Endodermal cell (in vitro differentiated cells): ENCODE results near the gene TUBGCP4. TPM values are rescaled to one million over a fixed set of nuclear protein-coding genes. Genes with fewer than 3 reads are reported as not detected.

Source experiments
- DNase-seq: peaks from one replicate; pipeline ENCODE4 v3.0.0-alpha.2; 2017
- H3K27ac ChIP-seq: 2 replicates; pipeline ENCODE4 v1.5.1; 2013; ENCODE audit warnings: mild to moderate bottlenecking, low read depth, low read length, moderate library complexity
- H3K27me3 ChIP-seq: 2 replicates; pipeline ENCODE4 v1.6.1; 2013; ENCODE audit warnings: mild to moderate bottlenecking, low read length, moderate library complexity; ENCODE audit not compliant: insufficient read depth, control insufficient read depth, poor library complexity, severe bottlenecking
- H3K36me3 ChIP-seq: 2 replicates; pipeline ENCODE4 v1.7.0; 2013; ENCODE audit warnings: mild to moderate bottlenecking, low read length, moderate library complexity; ENCODE audit not compliant: control insufficient read depth, insufficient read depth
- H3K4me1 ChIP-seq: one replicate; pipeline ENCODE4 v1.7.0; 2013; ENCODE audit warnings: low read length; ENCODE audit not compliant: control insufficient read depth, insufficient read depth
- H3K4me3 ChIP-seq: 2 replicates; pipeline ENCODE4 v1.5.1; 2013; ENCODE audit warnings: mild to moderate bottlenecking, low read length, moderate library complexity
- H3K9ac ChIP-seq: 2 replicates; pipeline ENCODE4 v1.6.1; 2013; ENCODE audit warnings: mild to moderate bottlenecking, low read length, moderate library complexity; ENCODE audit not compliant: poor library complexity, severe bottlenecking; ENCODE audit errors: extremely low read depth
- H3K9me3 ChIP-seq: 2 replicates; pipeline ENCODE4 v1.6.1; 2013; ENCODE audit warnings: mild to moderate bottlenecking, low read length, moderate library complexity; ENCODE audit not compliant: control insufficient read depth
- H3K27ac Mint-ChIP-seq: 2 replicates; pipeline ENCODE4 v1.8.0; 2020; ENCODE audit warnings: mixed read lengths
- H3K27me3 Mint-ChIP-seq: 2 replicates; pipeline ENCODE4 v1.8.0; 2021; ENCODE audit warnings: mild to moderate bottlenecking, mixed read lengths; ENCODE audit not compliant: insufficient read depth
- H3K36me3 Mint-ChIP-seq: 2 replicates; pipeline ENCODE4 v1.8.0; 2020; ENCODE audit warnings: low read depth, mixed read lengths
- H3K4me1 Mint-ChIP-seq: 2 replicates; pipeline ENCODE4 v1.8.0; 2020; ENCODE audit warnings: mixed read lengths
- H3K4me3 Mint-ChIP-seq: 2 replicates; pipeline ENCODE4 v1.8.0; 2020; ENCODE audit warnings: mild to moderate bottlenecking, moderate library complexity, mixed read lengths
- H3K9me3 Mint-ChIP-seq: 2 replicates; pipeline ENCODE4 v1.8.0; 2020; ENCODE audit warnings: mild to moderate bottlenecking, mixed read lengths
- CTCF ChIP-seq: fragments of 200-600 bp; sonication (generic); conservative IDR thresholded peaks from 2 replicates; pipeline ENCODE4 v1.5.0; 2021; ENCODE audit warnings: antibody characterized with exemption, mild to moderate bottlenecking
- whole genome bisulfite sequencing, 2 experiments: methylation state at CpG; one replicate each; pipeline versions ENCODE4 v1.1.5 to v1.1.7; 2013; ENCODE audit warnings: missing lambda C conversion rate in 2 of 2, mixed read lengths in 1 of 2; ENCODE audit not compliant: insufficient coverage in 1 of 2, insufficient read length in 1 of 2; 5-methylcytosine and 5-hydroxymethylcytosine counted together
- total RNA-seq, 2 donors: library from RNA; stranded (reverse); fragmentation: NEBNext Ultra II Directional in 1 of 2; extraction: Animal tissue kit (Norgen Biotek cat#: 25700) in 1 of 2; gene quantifications; 2 replicates in 1 of 2; 3 replicates in 1 of 2; pipeline ENCODE4 v1.2.1, GENCODE V29; 2021

The TUBGCP4 gene
- total RNA-seq, 2 donors from 2014 or later: 19.3 to 20.0 TPM

GRCh38 chr15:43406808-43407207, 35.9 kb downstream of the TUBGCP4 start:
- no peak overlapping the region for H3K27ac Mint-ChIP-seq
- no peak overlapping the region for H3K27ac ChIP-seq
- H3K27me3 ChIP-seq: no peaks in the 10 kb centered on the region
- H3K4me3 Mint-ChIP-seq: no peak overlapping the region
- no peaks in the 10 kb centered on the region for H3K9me3 ChIP-seq
- H3K36me3 Mint-ChIP-seq: peaks cover 88% of the 10 kb centered on the region
- 75 to 81% methylated on average over 2 of the region's 2 CpGs for WGBS, 2 experiments
- no peak overlapping the region for H3K4me3 ChIP-seq
- H3K9me3 Mint-ChIP-seq: no peaks in the 10 kb centered on the region
- no peak overlapping the region for H3K9ac ChIP-seq
- H3K27me3 Mint-ChIP-seq: no peaks in the 10 kb centered on the region
- DNase-seq: no peak
- H3K36me3 ChIP-seq: peaks cover 97% of the 10 kb centered on the region
- no peak for TF ChIP-seq CTCF
- H3K4me1 ChIP-seq: no peaks in the 10 kb centered on the region
- H3K4me1 Mint-ChIP-seq: no peaks in the 10 kb centered on the region

- Mint-ChIP-seq H3K4me3 (no peak overlapping the region), H3K36me3 (peaks cover 89% of the 10 kb centered on the region), H3K27ac (peak overlapping the region; percentile 23), H3K9me3 (no peaks in the 10 kb centered on the region), H3K4me1 (no peaks in the 10 kb centered on the region), H3K27me3 (no peaks in the 10 kb centered on the region)
- Histone ChIP-seq H3K4me1 (no peaks in the 10 kb centered on the region), H3K9me3 (no peaks in the 10 kb centered on the region), H3K27ac (no peak overlapping the region), H3K4me3 (no peak overlapping the region), H3K36me3 (peaks cover 95% of the 10 kb centered on the region), H3K27me3 (no peaks in the 10 kb centered on the region), H3K9ac (no peak overlapping the region)
- no peak for TF ChIP-seq CTCF
- no peak for DNase-seq
- 95% methylated on average over 4 of the region's 4 CpGs for WGBS, 2 experiments
These were observed 37.9 kb downstream of the TUBGCP4 start for GRCh38 chr15:43408789-43409188.

GRCh38 chr15:43410572-43411214, 39.8 kb downstream of the TUBGCP4 start:
- peak overlapping the region; percentile 41 for H3K27ac Mint-ChIP-seq
- no peaks in the 10 kb centered on the region for H3K27me3 Mint-ChIP-seq
- Histone ChIP-seq H3K36me3 (peaks cover 95% of the 10 kb centered on the region), H3K4me1 (peaks cover 3% of the 10 kb centered on the region), H3K9ac (no peak overlapping the region), H3K4me3 (no peak overlapping the region), H3K9me3 (no peaks in the 10 kb centered on the region), H3K27me3 (no peaks in the 10 kb centered on the region), H3K27ac (no peak overlapping the region)
- TF ChIP-seq CTCF: no peak
- no peak overlapping the region for H3K4me3 Mint-ChIP-seq
- 93 to 100% methylated on average over 4 to 5 of the region's 5 CpGs for WGBS, 2 experiments
- peaks cover 88% of the 10 kb centered on the region for H3K36me3 Mint-ChIP-seq
- peaks cover 3% of the 10 kb centered on the region for H3K4me1 Mint-ChIP-seq
- no peaks in the 10 kb centered on the region for H3K9me3 Mint-ChIP-seq
- no peak for DNase-seq
